Measurements from ENCODE around the gene YEATS4.

YEATS4 gene

DNA sequence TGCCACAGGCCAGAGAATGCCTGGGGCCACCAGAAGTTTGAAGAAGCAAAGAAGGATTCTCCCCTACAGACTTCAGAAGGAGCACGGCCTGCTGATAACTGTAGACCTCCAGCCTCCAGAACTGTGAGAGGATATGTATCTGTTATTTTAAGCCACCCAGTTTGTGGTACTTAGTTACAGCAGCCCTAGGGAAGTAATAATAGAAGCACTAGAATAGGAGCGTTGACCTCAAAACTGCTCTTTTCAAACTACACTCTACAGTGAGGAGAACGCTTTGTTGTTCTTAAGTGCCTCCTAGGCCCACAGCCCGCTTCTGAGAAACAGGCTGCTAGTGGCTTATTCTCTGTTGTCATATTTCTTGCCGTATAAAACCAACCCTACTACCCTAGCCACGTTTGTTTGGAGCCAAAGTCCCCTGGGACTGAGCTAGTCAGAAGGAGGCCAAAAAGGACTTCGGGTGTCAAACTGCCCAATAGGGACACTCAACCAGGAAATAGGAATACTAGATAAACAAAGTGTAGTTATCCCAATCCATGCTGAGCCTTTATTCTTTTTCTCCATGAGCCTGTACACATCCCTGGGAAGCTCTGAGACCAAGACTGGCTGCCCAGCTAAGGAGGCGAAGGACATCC is 72.2 kb downstream of the YEATS4 start:
- Histone ChIP-seq H2BK120ac (ENCODE audit: low read depth, low read length) (no peak overlapping the region), H4K91ac (ENCODE audit: low read depth, low read length, poor library complexity) (no peak overlapping the region), H3K27ac (replicated peaks; ENCODE audit: low read length) (no peak overlapping the region), H3K14ac (ENCODE audit: low read length) (no peak overlapping the region), H3K36me3 (replicated peaks in 1 of 2; ENCODE audit: control insufficient read depth in 2 of 2, insufficient read depth in 2 of 2, low read length in 2 of 2) (no peaks in the 10 kb centered on the region), H2BK5ac (ENCODE audit: low read length) (no peak overlapping the region), H3K9ac (ENCODE audit: low read depth, low read length, poor library complexity) (no peak overlapping the region), H3K4me2 (ENCODE audit: insufficient read depth, low read length, poor library complexity, severe bottlenecking) (no peak overlapping the region), H3K23ac (ENCODE audit: low read depth, low read length, poor library complexity) (no peak overlapping the region), H3K18ac (ENCODE audit: low read length) (no peak overlapping the region), H2AFZ (ENCODE audit: low read length) (no peak overlapping the region), H3K9me3 (replicated peaks in 1 of 2; ENCODE audit: control insufficient read depth in 2 of 2, insufficient read depth in 1 of 2, low read depth in 1 of 2, low read length in 2 of 2) (no peaks in the 10 kb centered on the region), H2BK15ac (ENCODE audit: low read length) (no peak overlapping the region), H3K27me3 (ENCODE audit: control insufficient read depth in 3 of 3, insufficient read depth in 3 of 3, low read depth in 1 of 3, low read length in 3 of 3) (no peaks in the 10 kb centered on the region), H3K4me1 (ENCODE audit: control insufficient read depth in 2 of 2, insufficient read depth in 1 of 2, low read depth in 1 of 2, low read length in 2 of 2) (no peaks in the 10 kb centered on the region), H2AK5ac (ENCODE audit: low read depth, low read length) (no peak overlapping the region), H2BK12ac (ENCODE audit: low read length) (no peak overlapping the region), H4K8ac (ENCODE audit: low read depth, low read length) (no peak overlapping the region), H3K79me1 (ENCODE audit: low read depth, low read length) (no peaks in the 10 kb centered on the region), H3K4ac (ENCODE audit: low read length) (no peak overlapping the region), H3K4me3 (ENCODE audit: low read length in 2 of 2) (no peak overlapping the region)
- no CpG with 5 or more reads among the region's 8 CpGs for WGBS, 2 donors (ENCODE audit: extremely low coverage in 2 of 2, insufficient read length in 2 of 2, insufficient replicate concordance in 1 of 2)
- DNase-seq (ENCODE audit: low spot score): no peak

DNA sequence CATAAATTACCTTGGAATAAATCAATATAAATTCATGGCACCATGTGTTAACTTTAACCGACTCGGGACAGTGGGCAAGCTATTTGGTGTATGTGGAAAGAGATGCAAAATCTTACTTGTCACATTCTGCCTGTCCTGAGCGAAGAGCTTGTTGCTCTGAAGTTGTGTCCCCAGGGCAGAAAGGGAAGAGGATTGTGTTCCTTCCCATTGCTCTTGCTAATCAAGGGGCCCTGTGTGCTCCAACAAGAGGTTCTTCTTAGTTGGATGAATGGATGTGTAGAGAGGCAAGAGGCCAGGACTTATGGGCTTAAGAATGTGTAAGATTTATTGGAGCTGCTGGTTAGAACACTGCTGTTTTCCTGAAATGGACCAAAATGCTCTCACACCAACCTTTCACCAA is 74.1 kb downstream of the YEATS4 start:
- no CpG with 5 or more reads among the region's 3 CpGs for WGBS, 2 donors (ENCODE audit: extremely low coverage in 2 of 2, insufficient read length in 2 of 2, insufficient replicate concordance in 1 of 2)
- no peak overlapping the region for H3K23ac ChIP-seq (ENCODE audit: low read depth, low read length, poor library complexity)
- no peak overlapping the region for H3K4me3 ChIP-seq (ENCODE audit: low read length in 2 of 2)
- no peak overlapping the region for H3K27ac ChIP-seq (replicated peaks; ENCODE audit: low read length)
- no peak overlapping the region for H4K8ac ChIP-seq (ENCODE audit: low read depth, low read length)
- no peak overlapping the region for H2BK5ac ChIP-seq (ENCODE audit: low read length)
- no peak overlapping the region for H4K91ac ChIP-seq (ENCODE audit: low read depth, low read length, poor library complexity)
- no peak overlapping the region for H2BK12ac ChIP-seq (ENCODE audit: low read length)
- no peaks in the 10 kb centered on the region for H3K27me3 ChIP-seq (ENCODE audit: control insufficient read depth in 3 of 3, insufficient read depth in 3 of 3, low read depth in 1 of 3, low read length in 3 of 3)
- no peak overlapping the region for H3K9ac ChIP-seq (ENCODE audit: low read depth, low read length, poor library complexity)
- H2BK15ac ChIP-seq (ENCODE audit: low read length): no peak overlapping the region
- no peaks in the 10 kb centered on the region for H3K79me1 ChIP-seq (ENCODE audit: low read depth, low read length)
- no peak overlapping the region for H2AFZ ChIP-seq (ENCODE audit: low read length)
- no peak overlapping the region for H2BK120ac ChIP-seq (ENCODE audit: low read depth, low read length)
- H3K36me3 ChIP-seq (replicated peaks in 1 of 2; ENCODE audit: control insufficient read depth in 2 of 2, insufficient read depth in 2 of 2, low read length in 2 of 2): no peaks in the 10 kb centered on the region
- no peak overlapping the region for H3K4ac ChIP-seq (ENCODE audit: low read length)
- H3K14ac ChIP-seq (ENCODE audit: low read length): no peak overlapping the region
- H3K9me3 ChIP-seq (replicated peaks in 1 of 2; ENCODE audit: control insufficient read depth in 2 of 2, insufficient read depth in 1 of 2, low read depth in 1 of 2, low read length in 2 of 2): no peaks in the 10 kb centered on the region
- no peak overlapping the region for H3K4me2 ChIP-seq (ENCODE audit: insufficient read depth, low read length, poor library complexity, severe bottlenecking)
- no peak for DNase-seq (ENCODE audit: low spot score)
- no peak overlapping the region for H3K18ac ChIP-seq (ENCODE audit: low read length)
- no peak overlapping the region for H2AK5ac ChIP-seq (ENCODE audit: low read depth, low read length)
- no peaks in the 10 kb centered on the region for H3K4me1 ChIP-seq (ENCODE audit: control insufficient read depth in 2 of 2, insufficient read depth in 1 of 2, low read depth in 1 of 2, low read length in 2 of 2)

DNA sequence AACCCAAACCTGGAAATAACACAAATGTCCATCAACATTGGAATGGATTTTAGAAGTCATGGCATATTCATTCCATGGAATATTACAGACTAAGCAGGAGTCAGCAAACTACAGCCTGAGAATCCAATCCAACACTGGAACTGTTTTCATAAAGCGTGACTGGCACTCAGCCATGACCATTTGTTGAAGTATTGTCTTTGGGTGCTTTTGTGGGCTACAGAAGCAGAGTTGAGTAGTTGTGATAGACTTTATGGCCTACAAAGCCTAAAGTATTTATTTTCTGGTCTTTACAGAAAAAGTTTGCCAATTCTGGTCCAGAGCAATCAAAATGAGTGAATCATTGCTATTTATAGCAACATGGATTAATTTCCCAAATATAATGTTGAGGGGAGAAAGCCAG is 76.1 kb downstream of the YEATS4 start:
- no peak overlapping the region for H2BK15ac ChIP-seq (ENCODE audit: low read length)
- H2BK120ac ChIP-seq (ENCODE audit: low read depth, low read length): no peak overlapping the region
- no peak overlapping the region for H3K27ac ChIP-seq (replicated peaks; ENCODE audit: low read length)

DNA sequence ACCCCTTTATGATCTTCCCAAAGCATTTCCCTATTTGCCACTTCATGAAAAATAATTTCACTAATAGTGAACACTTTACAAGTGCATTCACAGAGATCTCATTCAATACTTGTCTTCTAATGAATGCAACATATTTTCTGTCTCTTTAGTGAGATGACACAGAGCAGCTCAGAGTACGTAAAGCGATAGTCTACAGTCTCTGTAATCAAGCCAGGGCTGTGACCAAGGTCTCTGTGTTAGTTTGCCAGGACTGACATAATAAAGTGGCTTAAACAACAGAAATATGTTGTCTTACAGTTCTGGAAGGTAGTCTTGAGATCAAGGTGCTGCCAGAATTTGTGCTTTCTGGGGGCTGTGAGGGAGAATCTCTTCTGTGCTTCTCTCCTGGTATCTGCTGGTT is 77.5 kb downstream of the YEATS4 start:
- no peak overlapping the region for H2AFZ ChIP-seq (ENCODE audit: low read length)
- H2BK120ac ChIP-seq (ENCODE audit: low read depth, low read length): no peak overlapping the region
- H2BK5ac ChIP-seq (ENCODE audit: low read length): no peak overlapping the region
- H3K36me3 ChIP-seq (replicated peaks in 1 of 2; ENCODE audit: control insufficient read depth in 2 of 2, insufficient read depth in 2 of 2, low read length in 2 of 2): no peaks in the 10 kb centered on the region
- no peak overlapping the region for H3K9ac ChIP-seq (ENCODE audit: low read depth, low read length, poor library complexity)
- H2BK12ac ChIP-seq (ENCODE audit: low read length): no peak overlapping the region
- no peak overlapping the region for H3K4me3 ChIP-seq (ENCODE audit: low read length in 2 of 2)
- H2AK5ac ChIP-seq (ENCODE audit: low read depth, low read length): no peak overlapping the region
- H3K9me3 ChIP-seq (replicated peaks in 1 of 2; ENCODE audit: control insufficient read depth in 2 of 2, insufficient read depth in 1 of 2, low read depth in 1 of 2, low read length in 2 of 2): no peaks in the 10 kb centered on the region
- H4K8ac ChIP-seq (ENCODE audit: low read depth, low read length): no peak overlapping the region
- H3K4me2 ChIP-seq (ENCODE audit: insufficient read depth, low read length, poor library complexity, severe bottlenecking): no peak overlapping the region
- no peak overlapping the region for H3K18ac ChIP-seq (ENCODE audit: low read length)
- no peaks in the 10 kb centered on the region for H3K27me3 ChIP-seq (ENCODE audit: control insufficient read depth in 3 of 3, insufficient read depth in 3 of 3, low read depth in 1 of 3, low read length in 3 of 3)
- no peak overlapping the region for H3K14ac ChIP-seq (ENCODE audit: low read length)
- H3K4me1 ChIP-seq (ENCODE audit: control insufficient read depth in 2 of 2, insufficient read depth in 1 of 2, low read depth in 1 of 2, low read length in 2 of 2): no peaks in the 10 kb centered on the region
- no peak overlapping the region for H4K91ac ChIP-seq (ENCODE audit: low read depth, low read length, poor library complexity)
- H2BK15ac ChIP-seq (ENCODE audit: low read length): no peak overlapping the region
- H3K79me1 ChIP-seq (ENCODE audit: low read depth, low read length): no peaks in the 10 kb centered on the region
- no peak overlapping the region for H3K4ac ChIP-seq (ENCODE audit: low read length)
- DNase-seq (ENCODE audit: low spot score): no peak
- H3K27ac ChIP-seq (replicated peaks; ENCODE audit: low read length): no peak overlapping the region
- no peak overlapping the region for H3K23ac ChIP-seq (ENCODE audit: low read depth, low read length, poor library complexity)
- WGBS, 2 donors (ENCODE audit: extremely low coverage in 2 of 2, insufficient read length in 2 of 2, insufficient replicate concordance in 1 of 2): no CpG with 5 or more reads among the region's 2 CpGs

More for the DNA sequence above, 76.1 kb downstream of the YEATS4 start:
- H4K8ac ChIP-seq (ENCODE audit: low read depth, low read length): no peak overlapping the region
- no peak overlapping the region for H3K4ac ChIP-seq (ENCODE audit: low read length)
- no peak for DNase-seq (ENCODE audit: low spot score)
- H3K14ac ChIP-seq (ENCODE audit: low read length): no peak overlapping the region
- no CpG with 5 or more reads among the region's 1 CpG for WGBS, 2 donors (ENCODE audit: extremely low coverage in 2 of 2, insufficient read length in 2 of 2, insufficient replicate concordance in 1 of 2)
- no peak overlapping the region for H2AK5ac ChIP-seq (ENCODE audit: low read depth, low read length)
- H3K27me3 ChIP-seq (ENCODE audit: control insufficient read depth in 3 of 3, insufficient read depth in 3 of 3, low read depth in 1 of 3, low read length in 3 of 3): no peaks in the 10 kb centered on the region
- no peak overlapping the region for H2BK12ac ChIP-seq (ENCODE audit: low read length)
- no peak overlapping the region for H3K18ac ChIP-seq (ENCODE audit: low read length)
- H4K91ac ChIP-seq (ENCODE audit: low read depth, low read length, poor library complexity): no peak overlapping the region
- no peak overlapping the region for H2AFZ ChIP-seq (ENCODE audit: low read length)
- H3K4me3 ChIP-seq (ENCODE audit: low read length in 2 of 2): no peak overlapping the region
- no peak overlapping the region for H3K4me2 ChIP-seq (ENCODE audit: insufficient read depth, low read length, poor library complexity, severe bottlenecking)
- H3K23ac ChIP-seq (ENCODE audit: low read depth, low read length, poor library complexity): no peak overlapping the region
- no peaks in the 10 kb centered on the region for H3K79me1 ChIP-seq (ENCODE audit: low read depth, low read length)
- H2BK5ac ChIP-seq (ENCODE audit: low read length): no peak overlapping the region
- H3K36me3 ChIP-seq (replicated peaks in 1 of 2; ENCODE audit: control insufficient read depth in 2 of 2, insufficient read depth in 2 of 2, low read length in 2 of 2): no peaks in the 10 kb centered on the region
- no peaks in the 10 kb centered on the region for H3K9me3 ChIP-seq (replicated peaks in 1 of 2; ENCODE audit: control insufficient read depth in 2 of 2, insufficient read depth in 1 of 2, low read depth in 1 of 2, low read length in 2 of 2)
- H3K9ac ChIP-seq (ENCODE audit: low read depth, low read length, poor library complexity): no peak overlapping the region
- H3K4me1 ChIP-seq (ENCODE audit: control insufficient read depth in 2 of 2, insufficient read depth in 1 of 2, low read depth in 1 of 2, low read length in 2 of 2): no peaks in the 10 kb centered on the region

Measured in neuronal stem cell (in vitro differentiated cells).